ENCODE data around the gene NEU3.
A peak's percentile ranks its signal among the peaks of the same experiment; 100 is the strongest.
"Not testable (repeated sequence)": the region's sequence is repeated elsewhere in the genome, so short reads cannot be mapped to it uniquely, and the experiment has no call there.

Gene NEU3

GRCh38 chr11:74988541-74989259, at the start of gene NEU3:
NEU3 (plus strand) TSS chr11:74988933; CDS start chr11:74989061, 128 bp downstream.
- peak; percentile 61 to 77 (median 66) for DNase-seq

DNA sequence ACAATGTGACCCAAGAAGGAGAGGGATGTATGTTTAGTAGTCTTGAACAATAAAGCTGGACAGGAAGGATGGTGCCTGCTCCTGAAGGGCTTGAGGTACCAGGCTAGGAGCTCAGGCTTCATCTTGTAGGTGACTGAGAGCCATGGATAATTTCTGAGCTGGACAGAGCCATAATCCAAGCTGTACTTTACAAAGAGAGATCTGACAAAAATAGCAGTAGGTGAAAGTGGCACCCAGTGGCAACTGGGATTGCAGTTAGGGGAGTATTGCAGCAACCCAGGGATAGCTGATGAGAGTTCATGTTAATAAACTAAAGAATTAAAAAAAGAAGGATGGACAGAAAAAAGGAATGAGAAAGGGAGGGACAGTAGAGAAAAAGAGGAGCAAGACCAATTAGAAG, 47.2 kb upstream of the NEU3 start:
- no peak for DNase-seq

DNA sequence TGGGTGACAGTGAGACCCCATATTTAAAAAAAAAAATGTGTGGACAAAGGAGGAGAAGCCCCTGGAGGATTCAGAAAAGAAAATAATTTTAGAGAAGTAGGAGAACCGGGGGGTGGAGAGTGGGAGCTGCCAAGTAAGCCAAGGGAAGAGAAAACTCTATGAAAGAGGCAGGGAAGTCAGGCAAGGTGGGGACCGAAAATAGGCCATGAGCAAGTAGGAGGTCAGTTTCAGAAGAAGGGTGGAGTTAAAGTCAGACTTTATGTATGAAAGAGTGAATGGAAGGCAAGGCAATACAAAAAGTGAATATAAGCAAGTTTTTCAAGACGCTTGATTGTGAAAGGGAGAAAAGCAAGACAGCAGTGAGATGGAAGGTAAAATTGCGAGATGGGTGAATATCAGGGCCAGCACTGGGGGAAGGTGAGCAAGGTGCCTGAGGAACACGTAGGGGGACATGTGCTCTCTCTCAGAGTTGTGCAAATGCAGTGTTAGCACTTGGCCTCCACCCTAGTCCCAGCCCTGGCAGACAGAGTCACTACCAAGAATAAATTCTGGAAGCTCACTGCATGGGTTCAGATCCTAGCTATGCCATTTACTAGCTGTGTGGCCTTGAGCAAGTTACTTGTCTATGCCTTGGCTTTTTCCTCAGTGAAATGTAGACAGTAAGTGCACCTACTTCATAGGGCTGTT, 46.5 kb upstream of the NEU3 start:
- no peak for DNase-seq

GRCh38 chr11:74948546-74948897, 40.2 kb upstream of the NEU3 start:
- no peak for DNase-seq

- peak; percentile 94 to 96 (median 95) for DNase-seq
These were observed 39.6 kb upstream of the NEU3 start, which contains the start of the genes SPCS2 and XRRA1 for GRCh38 chr11:74948898-74949752. SPCS2 (plus strand) TSS chr11:74949266; CDS start chr11:74949286, 20 bp downstream. XRRA1 (minus strand) TSS chr11:74949091; CDS start chr11:74940878, 8,213 bp downstream.

- no peak for DNase-seq
These were observed 39.0 kb upstream of the NEU3 start for GRCh38 chr11:74949753-74950137.

DNA sequence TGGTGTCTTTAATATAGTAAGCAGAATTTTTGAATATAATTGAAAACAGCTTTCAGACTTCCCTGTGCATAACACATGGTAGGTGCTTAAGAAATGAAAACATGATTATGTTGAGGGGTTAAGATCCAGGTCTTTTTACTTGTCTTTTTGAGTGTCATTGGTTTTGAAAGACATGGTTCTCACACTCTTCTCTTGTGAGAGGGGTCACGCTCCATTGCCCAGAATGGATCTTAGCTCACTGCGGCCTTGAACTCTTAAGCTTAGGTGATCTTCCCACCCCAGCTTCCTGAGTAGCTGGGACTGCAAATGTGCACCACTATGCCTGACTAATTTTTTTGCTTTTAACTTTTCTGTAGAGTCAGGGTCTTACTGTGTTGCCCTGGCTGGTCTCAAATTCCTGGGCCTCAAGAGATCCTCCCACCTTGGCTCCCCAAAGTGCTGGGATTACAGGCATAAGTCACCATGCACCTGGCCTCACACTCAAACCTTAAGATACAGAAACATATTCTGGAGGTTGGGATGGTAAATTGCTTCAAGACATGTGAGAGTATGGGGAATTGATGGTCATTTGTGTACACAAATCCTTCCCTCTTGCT, 38.3 kb upstream of the NEU3 start:
- DNase-seq, result no peak

GRCh38 chr11:74951226-74951625, 37.5 kb upstream of the NEU3 start:
- no peak for DNase-seq

GRCh38 chr11:74952752-74953151, 36.0 kb upstream of the NEU3 start:
- DNase-seq, result no peak

DNA sequence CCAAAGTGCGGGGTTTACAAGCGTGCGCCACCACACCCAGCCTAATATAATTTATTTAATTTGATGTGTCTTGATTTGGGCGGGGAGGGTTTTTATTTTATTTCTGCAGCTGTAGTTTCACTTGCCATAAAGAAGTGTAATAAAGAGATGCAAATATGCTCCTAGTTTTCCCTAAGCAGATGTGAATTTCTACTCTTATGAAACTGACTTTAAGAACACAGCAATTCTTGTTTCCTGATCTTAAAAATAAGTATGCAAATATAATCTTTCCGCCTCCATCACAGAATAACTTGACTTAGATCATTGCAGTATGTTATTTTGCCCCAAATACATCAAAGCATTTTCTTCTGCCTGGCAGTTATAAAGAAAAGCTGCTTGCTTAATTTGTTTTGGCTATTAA, 35.3 kb upstream of the NEU3 start:
- no peak for DNase-seq

- no peak for DNase-seq
These were observed 34.5 kb upstream of the NEU3 start for GRCh38 chr11:74954199-74954598.

DNA sequence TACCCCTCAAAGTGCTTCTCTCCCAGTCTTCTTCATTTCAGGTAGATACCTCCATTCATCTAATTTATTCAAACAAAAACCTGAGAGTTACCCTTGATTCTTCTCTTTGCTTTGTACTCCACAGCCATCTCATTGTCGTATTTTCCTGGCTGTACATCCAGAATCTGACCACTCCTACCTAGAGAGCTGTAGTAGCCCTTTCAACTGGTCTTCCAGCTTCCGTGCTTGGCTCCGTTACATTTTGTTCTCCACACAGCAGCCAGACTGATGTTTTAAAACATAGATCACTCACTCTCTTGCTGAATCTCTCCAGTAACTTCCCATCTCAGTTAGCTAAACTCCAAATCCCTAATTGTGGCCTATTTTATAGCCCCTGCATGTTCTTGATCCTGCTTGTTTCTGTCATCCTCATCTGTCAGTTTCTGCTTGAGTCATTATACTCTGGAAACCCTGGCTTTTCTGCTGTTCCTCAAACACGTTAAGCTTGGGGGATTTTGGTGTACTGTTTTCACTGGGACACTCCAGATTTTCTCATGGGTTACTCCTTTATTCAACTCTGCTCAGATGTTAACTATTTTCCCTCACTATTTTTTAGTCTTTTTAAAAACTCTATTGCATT, 32.2 kb upstream of the NEU3 start:
- no peak for DNase-seq

DNA sequence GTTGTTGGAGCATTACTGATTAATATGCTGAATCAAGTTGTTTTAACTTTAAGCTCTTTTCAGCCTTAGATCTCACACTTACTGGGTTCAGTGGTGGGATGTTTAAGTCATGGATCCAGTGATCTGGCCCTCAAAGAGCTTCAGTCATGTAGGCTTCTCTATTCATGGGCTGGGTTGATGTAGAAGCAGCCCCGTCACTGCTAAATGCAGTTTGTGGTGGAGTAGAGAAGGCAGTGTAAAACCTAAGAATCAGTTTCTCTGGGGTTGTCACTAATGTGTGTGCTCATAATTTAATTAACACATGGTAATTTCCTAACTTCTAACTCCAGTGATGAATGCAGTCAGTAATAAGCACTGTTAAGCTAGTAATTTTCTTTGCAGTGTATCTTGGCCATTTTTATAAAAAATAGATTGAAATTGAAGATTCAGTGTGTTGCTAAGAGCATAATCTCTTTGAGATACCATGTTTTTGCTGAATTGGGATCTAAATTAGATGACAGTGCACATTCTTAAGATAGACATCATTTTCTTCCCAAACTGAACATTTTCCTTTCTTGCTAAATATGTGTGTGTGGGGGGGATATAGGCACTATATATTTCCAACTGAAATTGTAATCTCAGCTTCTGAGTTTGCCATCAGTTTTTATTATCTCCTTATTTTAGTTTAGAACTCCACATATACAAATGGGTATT, 30.6 kb upstream of the NEU3 start:
- no peak for DNase-seq

DNA sequence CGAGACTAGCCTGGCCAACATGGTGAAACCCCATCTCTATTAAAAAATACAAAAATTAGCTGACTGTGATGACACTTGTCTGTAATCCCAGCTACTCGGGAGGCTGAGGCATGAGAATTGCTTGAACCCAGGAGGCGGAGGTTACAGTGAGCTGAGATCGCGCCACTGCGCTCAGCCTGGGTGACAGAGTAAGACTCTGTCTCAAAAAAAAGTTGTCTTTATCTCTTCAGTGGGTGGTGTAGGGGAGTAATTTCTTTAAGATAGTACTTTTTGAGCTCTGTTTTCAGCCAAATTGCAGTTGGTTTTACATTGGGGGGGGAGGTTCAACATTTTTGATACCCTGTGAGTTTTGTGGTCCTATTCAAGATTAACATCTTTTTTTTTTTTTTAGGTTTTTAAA, 28.6 kb upstream of the NEU3 start:
- DNase-seq, result not testable (repeated sequence)

DNA sequence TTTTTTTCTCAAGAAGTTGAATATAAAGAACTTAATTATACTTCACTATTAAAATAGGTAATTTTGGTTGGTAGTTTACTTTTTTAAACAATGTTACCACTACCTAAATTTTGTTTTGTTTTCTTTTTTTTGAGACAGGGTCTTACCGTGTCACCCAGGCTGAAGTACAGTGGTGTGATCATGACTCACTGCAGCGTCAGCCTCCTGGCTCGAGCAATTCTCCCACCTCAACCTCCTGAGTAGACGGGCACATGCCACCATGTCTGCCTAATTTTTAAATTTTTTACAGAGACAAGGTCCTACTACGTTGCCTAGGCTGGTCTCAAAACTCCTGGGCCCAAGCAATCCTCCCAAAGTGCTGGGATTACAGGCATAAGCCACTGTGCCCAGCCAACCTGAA, 22.1 kb upstream of the NEU3 start:
- no peak for DNase-seq

DNA sequence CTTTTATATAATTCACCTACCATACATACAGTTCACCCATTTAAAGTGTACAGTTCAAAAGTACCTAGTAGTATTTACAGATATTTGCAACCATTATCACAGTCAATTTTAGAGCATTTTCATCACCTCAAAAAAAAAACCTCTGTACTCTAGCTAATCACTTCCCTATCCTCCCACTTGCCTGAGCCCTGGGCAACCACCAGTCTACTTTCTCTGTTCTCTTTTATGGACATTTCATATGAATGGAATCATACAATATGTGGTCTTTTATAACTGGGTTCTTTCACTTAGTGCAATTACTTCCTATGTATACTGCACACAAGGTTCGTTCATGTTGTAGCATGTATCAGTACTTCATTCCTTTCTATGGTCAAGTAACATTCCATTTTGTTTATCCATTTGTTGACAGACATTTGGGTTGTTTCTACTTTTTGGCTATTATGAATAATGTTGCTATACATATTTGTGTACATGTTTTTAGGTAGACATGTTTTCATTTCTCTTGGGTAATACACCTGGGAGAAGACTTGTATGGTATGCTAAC, 17.8 kb upstream of the NEU3 start:
- no peak for DNase-seq

- DNase-seq, result no peak
These were observed 17.3 kb upstream of the NEU3 start for GRCh38 chr11:74971424-74971823.

DNA sequence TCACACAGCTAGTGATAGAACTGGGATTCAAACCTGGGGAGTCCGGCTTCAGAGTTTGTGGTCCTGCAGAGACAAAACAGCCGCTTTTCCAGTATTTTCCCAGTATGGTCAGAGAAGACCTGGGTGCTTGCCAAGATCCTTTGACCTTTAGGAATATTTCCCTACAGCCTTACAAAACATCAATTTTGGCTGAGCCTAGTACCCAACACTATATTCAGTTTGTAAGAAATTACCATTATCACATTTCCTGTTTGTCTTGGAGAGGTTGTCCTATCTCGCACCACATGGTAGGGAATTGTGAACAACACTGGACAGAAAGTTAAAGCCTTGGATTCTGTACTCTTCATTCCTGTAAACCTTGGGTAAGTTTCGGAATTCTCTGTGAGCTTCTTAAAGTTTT, 10.7 kb upstream of the NEU3 start:
- DNase-seq, result no peak

- no peak for DNase-seq
These were observed 8.1 kb upstream of the NEU3 start for GRCh38 chr11:74980634-74981033.

DNA sequence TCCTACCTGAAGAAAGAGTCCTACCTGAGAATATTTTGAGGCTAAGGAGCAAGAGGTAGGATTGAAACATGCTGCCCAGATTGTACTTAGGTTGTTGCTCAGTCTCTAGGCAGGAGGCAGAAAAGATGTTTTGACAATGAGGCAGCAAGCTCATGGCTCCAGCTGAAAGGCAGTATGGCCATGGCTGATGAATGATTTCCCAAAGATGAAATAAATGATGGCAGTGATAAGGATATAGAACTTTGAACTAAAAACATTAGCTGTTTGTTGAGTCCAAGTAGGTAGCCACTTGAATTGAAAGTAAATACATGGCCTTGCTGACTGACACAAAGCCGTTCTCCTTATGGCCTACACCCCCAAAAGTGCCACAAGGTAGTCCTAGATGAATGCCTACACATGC, 6.8 kb upstream of the NEU3 start:
- no peak for DNase-seq

DNA sequence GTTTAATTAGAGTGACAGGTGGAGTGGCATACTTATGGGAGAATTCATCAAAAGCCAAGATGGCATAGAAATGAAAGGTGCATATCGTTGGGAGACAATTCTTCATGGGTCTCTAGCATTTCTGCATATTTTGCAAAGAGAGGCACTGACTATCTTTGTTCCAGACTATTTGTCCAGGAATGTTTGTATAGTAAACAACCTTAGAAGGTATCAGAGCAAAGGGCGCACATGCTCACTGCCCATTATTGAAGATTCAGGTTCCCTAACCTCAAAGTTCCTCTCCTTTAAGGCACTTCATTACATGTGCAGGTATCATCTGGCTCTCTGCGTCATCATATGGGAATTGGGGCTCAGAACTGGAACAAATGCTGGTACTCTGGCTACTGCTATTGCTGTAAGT, 4.7 kb upstream of the NEU3 start:
- DNase-seq, result no peak

GRCh38 chr11:74984730-74985129, 4.0 kb upstream of the NEU3 start:
- DNase-seq, result no peak

Data from activated CD4-positive, CD25-positive, alpha-beta regulatory T cell (primary cell).